K562 (cell line): ENCODE results near the gene SKIC2. TPM values are rescaled to one million over a fixed set of nuclear protein-coding genes. Genes with fewer than 3 reads are reported as not detected.
A peak's percentile ranks its signal among the peaks of the same experiment; 100 is the strongest.

Experiments used
- ATAC-seq: fragments of 200-7000 bp; cut with Tn5 transposase; 3 replicates; pipeline ENCODE4 v1.9.1; 2020; ENCODE audit warnings: moderate library complexity
- BruUV-seq: library from RNA; stranded (reverse); fragments of 400-500 nt; replicated peaks from 2 replicates; lab custom pipeline; 2021; lab: Mats Ljungman, UMichigan
- CTCF ChIA-PET: fragments of 300-600 bp; formaldehyde crosslinking; extraction: SDS; loops from one replicate; lab custom pipeline; 2021; ENCODE audit warnings: low intra/inter-chr PET ratio; lab: Yijun Ruan, JAX
- POLR2A ChIA-PET: fragments of 300-600, 350-650 bp; sonication (Branson Sonifier 250); formaldehyde crosslinking; extraction: SDS; loops from one replicate; lab custom pipeline; 2021; ENCODE audit warnings: antibody characterized with exemption, inconsistent platforms; lab: Yijun Ruan, JAX
- DNase-seq, 4 experiments: peaks; one replicate each; pipeline versions ENCODE4 v3.0.0 to v3.0.0-alpha.2; 2011 to 2018; ENCODE audit warnings: low spot score in 3 of 4, mixed read lengths in 3 of 4; ENCODE audit errors: extremely low read depth in 1 of 4
- FAIRE-seq: peaks from 2 replicates; lab custom pipeline; 2011; peaks lifted over from hg19 to GRCh38; lab: Jason Lieb, UNC
- H2AFZ ChIP-seq: 2 replicates; pipeline ENCODE4 v1.6.0; 2011; ENCODE audit warnings: low read depth, low read length, control low read depth, inconsistent platforms
- H3K27ac ChIP-seq: fragments of 200-600 bp; 3 replicates; pipeline ENCODE4 v1.8.0; 2011; ENCODE audit warnings: low read depth, mild to moderate bottlenecking, control low read depth, inconsistent platforms, low read length, moderate library complexity, mixed read lengths; ENCODE audit errors: extremely low read depth
- H3K27me3 ChIP-seq, 2 experiments: fragments of 300-600 bp in 1 of 2; 2 replicates in 1 of 2; 3 replicates in 1 of 2; pipeline versions ENCODE4 v1.6.0 to v1.8.0; 2011; ENCODE audit warnings: inconsistent platforms in 2 of 2, low read length in 2 of 2, mild to moderate bottlenecking in 1 of 2, mixed read lengths in 1 of 2, moderate library complexity in 1 of 2; ENCODE audit not compliant: control insufficient read depth in 2 of 2, insufficient read depth in 2 of 2
- H3K36me3 ChIP-seq: fragments of 300-600 bp; 3 replicates; pipeline ENCODE4 v1.8.0; 2011; ENCODE audit warnings: mild to moderate bottlenecking, low read length, inconsistent platforms; ENCODE audit not compliant: control insufficient read depth, insufficient read depth
- H3K4me1 ChIP-seq, 2 experiments: fragments of 200-600 bp in 1 of 2; replicated peaks in 1 of 2; 2 replicates in 1 of 2; 3 replicates in 1 of 2; pipeline versions ENCODE4 v1.5.1 to v1.8.0; 2011; ENCODE audit warnings: inconsistent platforms in 2 of 2, low read length in 2 of 2, mild to moderate bottlenecking in 1 of 2, mixed read lengths in 1 of 2, moderate library complexity in 1 of 2; ENCODE audit not compliant: control insufficient read depth in 2 of 2, insufficient read depth in 2 of 2
- H3K4me2 ChIP-seq: 2 replicates; pipeline ENCODE4 v1.6.1; 2011; ENCODE audit warnings: low read length, control low read depth, inconsistent platforms, mixed read lengths; ENCODE audit not compliant: insufficient read depth
- H3K4me3 ChIP-seq: fragments of 200-600 bp; sonication (generic), shearing (Covaris generic); 2 replicates; pipeline ENCODE4 v1.5.1; 2016; ENCODE audit warnings: control low read depth, inconsistent platforms
- H3K79me2 ChIP-seq: fragments of 200-600 bp; 3 replicates; pipeline ENCODE4 v1.8.0; 2011; ENCODE audit warnings: low read length, inconsistent platforms; ENCODE audit not compliant: control insufficient read depth, insufficient read depth
- H3K9ac ChIP-seq, 2 experiments: 2 replicates each; pipeline versions ENCODE4 v1.6.0 to v1.6.1; 2011; ENCODE audit warnings: low read depth in 2 of 2, low read length in 2 of 2, control low read depth in 1 of 2, inconsistent platforms in 1 of 2, mild to moderate bottlenecking in 1 of 2, mixed read lengths in 1 of 2; ENCODE audit not compliant: insufficient read depth in 1 of 2
- H3K9me1 ChIP-seq: one replicate; pipeline ENCODE4 v1.6.0; 2011; ENCODE audit warnings: inconsistent platforms, mild to moderate bottlenecking, low read length, moderate library complexity; ENCODE audit not compliant: control insufficient read depth, insufficient read depth
- H3K9me3 ChIP-seq: replicated peaks from 2 replicates; pipeline ENCODE4 v1.5.1; 2011; ENCODE audit warnings: low read depth, low read length, inconsistent platforms; ENCODE audit not compliant: control insufficient read depth, insufficient read depth
- H4K20me1 ChIP-seq: replicated peaks from 2 replicates; pipeline ENCODE4 v1.6.1; 2011; ENCODE audit warnings: low read length, inconsistent platforms, mixed read lengths; ENCODE audit not compliant: control insufficient read depth, insufficient read depth
- BCOR ChIP-seq: fragments of 450-650 bp; IDR thresholded peaks from 2 replicates; pipeline ENCODE4 v1.6.1; 2016
- DLX4 ChIP-seq: fragments of 250-450 bp; sonication (Bioruptor Pico); IDR thresholded peaks from 2 replicates; pipeline ENCODE4 v1.6.1; 2021; ENCODE audit warnings: mild to moderate bottlenecking
- EHMT2 ChIP-seq: fragments of 450-650 bp; IDR thresholded peaks from 2 replicates; pipeline ENCODE4 v1.6.1; 2018; ENCODE audit warnings: antibody characterized with exemption
- HDAC6 ChIP-seq: IDR thresholded peaks from 2 replicates; pipeline ENCODE4 v1.6.1; 2012; ENCODE audit warnings: low read depth, mild to moderate bottlenecking, control low read depth, inconsistent platforms, low read length, moderate library complexity
- MECOM ChIP-seq: fragments of 250-450 bp; sonication (Bioruptor Pico); IDR thresholded peaks from 2 replicates; pipeline ENCODE4 v1.8.0; 2022; ENCODE audit warnings: inconsistent platforms
- MEIS2 ChIP-seq: fragments of 450-650 bp; IDR thresholded peaks from 2 replicates; pipeline ENCODE4 v1.6.1; 2014; ENCODE audit warnings: mild to moderate bottlenecking; ENCODE audit not compliant: partially characterized antibody
- NFRKB ChIP-seq: fragments of 450-650 bp; IDR thresholded peaks from 2 replicates; pipeline ENCODE4 v1.6.1; 2016; ENCODE audit warnings: low read depth
- NKRF ChIP-seq: fragments of 450-650 bp; IDR thresholded peaks from 2 replicates; pipeline ENCODE4 v1.6.1; 2016; ENCODE audit warnings: borderline replicate concordance
- PBX2 ChIP-seq, 2 experiments: IDR thresholded peaks in 1 of 2; conservative IDR thresholded peaks in 1 of 2; 2 replicates each; pipeline ENCODE4 v1.6.1; 2016; ENCODE audit warnings: low read depth in 2 of 2, mild to moderate bottlenecking in 1 of 2, missing compliant biosample characterization in 1 of 2, missing genetic modification characterization in 1 of 2, moderate library complexity in 1 of 2
- RBM17 ChIP-seq: fragments of 200-400 bp; formaldehyde crosslinking; IDR thresholded peaks from 2 replicates; pipeline ENCODE4 v1.6.1; 2017; ENCODE audit warnings: low read depth, mild to moderate bottlenecking, low read length, borderline replicate concordance
- RUNX1 ChIP-seq: sonication (generic); IDR thresholded peaks from 2 replicates; pipeline ENCODE4 v1.6.1; 2016; ENCODE audit warnings: antibody characterized with exemption, low read depth
- SRSF1 ChIP-seq: fragments of 200-400 bp; formaldehyde crosslinking; IDR thresholded peaks from 2 replicates; pipeline ENCODE4 v1.6.1; 2017; ENCODE audit warnings: mild to moderate bottlenecking, low read depth, low read length, moderate library complexity
- TARDBP ChIP-seq: fragments of 450-650 bp; IDR thresholded peaks from 2 replicates; pipeline ENCODE4 v1.6.1; 2016
- TCF3 ChIP-seq: sonication (generic); formaldehyde crosslinking; IDR thresholded peaks from 2 replicates; pipeline ENCODE4 v1.4.0; 2020; ENCODE audit warnings: mild to moderate bottlenecking, missing genetic modification reagents
- TEAD2 ChIP-seq: fragments of 450-650 bp; IDR thresholded peaks from 2 replicates; pipeline ENCODE4 v1.6.1; 2016; ENCODE audit warnings: missing genetic modification characterization, control low read depth, missing compliant biosample characterization
- USF2 ChIP-seq: sonication (generic); formaldehyde crosslinking; IDR thresholded peaks from 2 replicates; pipeline ENCODE4 v1.5.0; 2020; ENCODE audit warnings: missing genetic modification reagents
- ZNF224 ChIP-seq: sonication (generic); formaldehyde crosslinking; IDR thresholded peaks from 2 replicates; pipeline ENCODE4 v1.8.0; 2022; ENCODE audit warnings: mild to moderate bottlenecking, missing genetic modification reagents
- ZNF347 ChIP-seq: fragments of 450-650 bp; formaldehyde crosslinking; IDR thresholded peaks from 2 replicates; pipeline ENCODE4 v1.4.0; 2020; ENCODE audit warnings: low read depth, mild to moderate bottlenecking, moderate library complexity
- ZZZ3 ChIP-seq: fragments of 450-650 bp; IDR thresholded peaks from 2 replicates; pipeline ENCODE4 v1.6.1; 2016; ENCODE audit warnings: antibody characterized with exemption, mild to moderate bottlenecking, moderate library complexity
- in situ Hi-C: fragments of 300-500 bp; cut with MboI; formaldehyde crosslinking; loops from 4 replicates; pipeline ENCODE4 v1.15.0; 2018; ENCODE audit warnings: inconsistent platforms, mixed read lengths
- intact Hi-C: fragments of 100-400 bp; cut with micrococcal nuclease; formaldehyde crosslinking; loops from 2 replicates; pipeline ENCODE4 v1.14.2; 2022
- polyA plus RNA-seq, 8 experiments: library from polyadenylated mRNA; depleted of rRNA in 4 of 8; stranded (reverse) in 5 of 8; unstranded in 3 of 8; fragments of >200 nt; fragmentation: Nextera tagmentation in 2 of 8; fragmentation: Illumina TruSeq in 1 of 8; extraction: Ambion mirVana in 2 of 8; extraction: Trizol in 1 of 8; gene quantifications; 2 replicates each; pipeline versions ENCODE4 v1.2.1 to v1.2.3, GENCODE V29; 2011 to 2014; ENCODE audit warnings: inconsistent platforms in 1 of 8, missing spikeins in 1 of 8
- total RNA-seq, 7 experiments: library from RNA; depleted of rRNA in 6 of 7; stranded (reverse); fragments of >200 nt in 6 of 7; fragmentation: Illumina TruSeq in 2 of 7; extraction: Trizol in 2 of 7; gene quantifications; 2 replicates each; pipeline versions ENCODE4 v1.2.1 to v1.2.3, GENCODE V29; 2011 to 2021; ENCODE audit warnings: low replicate concordance in 1 of 7

Gene SKIC2
- total and polyA plus RNA-seq, 9 of the 15 experiments (the other 6 are each of a cell fraction or from before 2014, with no cell fraction given) = 3.3 to 94.6 (median 38.8) TPM

- ATAC-seq = no peak
- FAIRE-seq = no peak
- Histone ChIP-seq H3K9me1 (no peaks in the 10 kb centered on the region), H3K36me3 (no peaks in the 10 kb centered on the region), H3K4me2 (no peak overlapping the region), H3K4me1 (peaks cover 3 to 8% of the 10 kb centered on the region in 2 experiments; a peak in 2 of 5 replicates), H3K27me3 (no peaks in the 10 kb centered on the region), H2AFZ (no peak overlapping the region; the same call in 1 of the 2 replicates), H4K20me1 (no peaks in the 10 kb centered on the region), H3K4me3 (no peak overlapping the region), H3K27ac (no peak overlapping the region), H3K9ac (no peak overlapping the region), H3K9me3 (no peaks in the 10 kb centered on the region), H3K79me2 (no peaks in the 10 kb centered on the region)
- no peak for DNase-seq
- intact Hi-C loops = loop anchor here (5.0 kb wide), 1 partner anchor 42 kb away; the partner anchor contains the start of genes NELFE and SKIC2
- POLR2A ChIA-PET = interaction anchor here (0.8 kb wide), 1 partner anchor 223 kb away, joined by 3 read pairs; no protein-coding TSS in a partner anchor
- no TSS peak for BruUV-seq
- in situ Hi-C loops = no loop called here
- CTCF ChIA-PET = no interaction called here
- TF ChIP-seq USF2 (no peak), DLX4 (CRISPR knock-in tag) (no peak), NFRKB (no peak), MECOM (CRISPR knock-in tag) (no peak), TCF3 (no peak), EHMT2 (no peak), MEIS2 (no peak), PBX2 (CRISPR knock-in tag; IDR thresholded peaks at IDR 0.05; ENCODE audit: low read depth) (no peak), PBX2 (tag; conservative IDR thresholded peaks at IDR 0.05; ENCODE audit: low read depth) (no peak), SRSF1 (no peak), RBM17 (no peak), TARDBP (no peak), NKRF (no peak), ZNF347 (no peak), ZZZ3 (no peak), RUNX1 (no peak), ZNF224 (CRISPR knock-in tag) (no peak), BCOR (peak; percentile 69; the same call in 1 of the 2 replicates), TEAD2 (no peak), HDAC6 (no peak)
Observed at GRCh38 chr6:31915351-31915750, 43.6 kb upstream of the SKIC2 start.
